Thyroid gland (tissue), 4 donors: Measurements from ENCODE around the gene CBR1.

ENCODE experiments used
- POLR2A ChIP-seq, 2 donors: fragments of 450-650 bp; IDR thresholded peaks; one replicate each; pipeline ENCODE4 v1.6.1; 2017; ENCODE audit warnings: antibody characterized with exemption in 2 of 2, mild to moderate bottlenecking in 2 of 2, moderate library complexity in 1 of 2
- TF ChIP-seq, protein P1 (sequence below), 6 experiments: fragments of 200-600 bp in 3 of 6; fragments of 450-650 bp in 3 of 6; sonication (generic) in 3 of 6; IDR thresholded peaks; one replicate each; pipeline ENCODE4 v1.5.1; 2016 to 2019; ENCODE audit warnings: antibody characterized with exemption in 6 of 6, mild to moderate bottlenecking in 2 of 6, inconsistent platforms in 1 of 6, moderate library complexity in 1 of 6

DNA sequence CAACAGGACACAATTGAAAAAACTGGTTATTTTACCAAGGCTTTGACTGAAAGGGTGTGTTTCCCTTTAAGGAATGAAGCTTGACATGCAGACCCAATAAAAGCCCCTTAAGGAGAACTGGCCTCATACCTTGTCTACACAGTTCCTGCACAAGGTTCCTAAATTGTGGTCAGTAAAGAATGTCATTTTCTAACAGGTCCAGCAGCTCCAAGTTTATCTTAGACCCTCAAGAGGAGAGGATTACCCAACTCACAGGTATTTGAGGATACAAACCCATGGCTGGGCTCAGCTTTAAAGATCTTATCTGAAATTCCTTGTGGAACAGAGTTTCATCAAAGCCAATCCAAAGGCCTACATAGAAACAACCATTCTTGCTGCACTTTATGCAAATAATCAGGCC, 33.6 kb downstream of the CBR1 start:
- TF ChIP-seq, protein P1, sequence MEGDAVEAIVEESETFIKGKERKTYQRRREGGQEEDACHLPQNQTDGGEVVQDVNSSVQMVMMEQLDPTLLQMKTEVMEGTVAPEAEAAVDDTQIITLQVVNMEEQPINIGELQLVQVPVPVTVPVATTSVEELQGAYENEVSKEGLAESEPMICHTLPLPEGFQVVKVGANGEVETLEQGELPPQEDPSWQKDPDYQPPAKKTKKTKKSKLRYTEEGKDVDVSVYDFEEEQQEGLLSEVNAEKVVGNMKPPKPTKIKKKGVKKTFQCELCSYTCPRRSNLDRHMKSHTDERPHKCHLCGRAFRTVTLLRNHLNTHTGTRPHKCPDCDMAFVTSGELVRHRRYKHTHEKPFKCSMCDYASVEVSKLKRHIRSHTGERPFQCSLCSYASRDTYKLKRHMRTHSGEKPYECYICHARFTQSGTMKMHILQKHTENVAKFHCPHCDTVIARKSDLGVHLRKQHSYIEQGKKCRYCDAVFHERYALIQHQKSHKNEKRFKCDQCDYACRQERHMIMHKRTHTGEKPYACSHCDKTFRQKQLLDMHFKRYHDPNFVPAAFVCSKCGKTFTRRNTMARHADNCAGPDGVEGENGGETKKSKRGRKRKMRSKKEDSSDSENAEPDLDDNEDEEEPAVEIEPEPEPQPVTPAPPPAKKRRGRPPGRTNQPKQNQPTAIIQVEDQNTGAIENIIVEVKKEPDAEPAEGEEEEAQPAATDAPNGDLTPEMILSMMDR (IDR thresholded peaks at IDR 0.05): no peak
- no peak for TF ChIP-seq POLR2A (IDR thresholded peaks at IDR 0.05)
